K562 (cell line): ENCODE data around the gene STOX1. TPM values are rescaled to one million over a fixed set of nuclear protein-coding genes. Genes with fewer than 3 reads are reported as not detected.
A peak's percentile ranks its signal among the peaks of the same experiment; 100 is the strongest.

Experiments used
- CEBPZ ChIP-seq: fragments of 150-350 bp; IDR thresholded peaks from 2 replicates; pipeline ENCODE4 v1.6.1; 2014; ENCODE audit warnings: low read depth, mild to moderate bottlenecking, low read length, borderline replicate concordance
- CSDE1 ChIP-seq, 2 experiments: fragments of 450-650 bp; IDR thresholded peaks; 2 replicates each; pipeline ENCODE4 v1.6.1; 2016; ENCODE audit warnings: mild to moderate bottlenecking in 1 of 2
- DPF2 ChIP-seq: fragments of 450-650 bp; IDR thresholded peaks from 2 replicates; pipeline ENCODE4 v1.6.1; 2016
- MIER1 ChIP-seq: fragments of 450-650 bp; IDR thresholded peaks from 2 replicates; pipeline ENCODE4 v1.6.1; 2016; ENCODE audit warnings: antibody characterized with exemption, mild to moderate bottlenecking, low read depth
- PHTF2 ChIP-seq: fragments of 250-450 bp; sonication (Bioruptor Pico); IDR thresholded peaks from 2 replicates; pipeline ENCODE4 v1.5.0; 2021; ENCODE audit warnings: mild to moderate bottlenecking
- SRSF3 ChIP-seq: fragments of 200-400 bp; formaldehyde crosslinking; IDR thresholded peaks from 2 replicates; pipeline ENCODE4 v1.6.1; 2016; ENCODE audit warnings: mild to moderate bottlenecking, low read length, moderate library complexity; ENCODE audit not compliant: insufficient read depth
- TEAD2 ChIP-seq: fragments of 450-650 bp; IDR thresholded peaks from 2 replicates; pipeline ENCODE4 v1.6.1; 2016; ENCODE audit warnings: missing genetic modification characterization, control low read depth, missing compliant biosample characterization
- YBX1 ChIP-seq: fragments of 450-650 bp; IDR thresholded peaks from 2 replicates; pipeline ENCODE4 v1.7.1; 2016; ENCODE audit warnings: mild to moderate bottlenecking
- YY1 ChIP-seq, 3 experiments: IDR thresholded peaks; 2 replicates each; pipeline ENCODE4 v1.6.1; 2011; ENCODE audit warnings: low read length in 2 of 3, mild to moderate bottlenecking in 2 of 3, moderate library complexity in 2 of 3, borderline replicate concordance in 1 of 3, control low read depth in 1 of 3, low read depth in 1 of 3; ENCODE audit not compliant: insufficient read depth in 3 of 3, insufficient replicate concordance in 2 of 3, control insufficient read depth in 1 of 3, insufficient read length in 1 of 3; ENCODE audit errors: extremely low read depth in 1 of 3
- ZNF274 ChIP-seq: IDR thresholded peaks from 2 replicates; pipeline ENCODE4 v1.6.1; 2011; ENCODE audit warnings: low read depth, mild to moderate bottlenecking, low read length, moderate library complexity, borderline replicate concordance
- ZNF3 ChIP-seq: fragments of 250-450 bp; sonication (Bioruptor Pico); IDR thresholded peaks from 2 replicates; pipeline ENCODE4 v1.5.0; 2021; ENCODE audit warnings: mild to moderate bottlenecking, moderate library complexity
- ZNF707 ChIP-seq: fragments of 250-450 bp; sonication (Bioruptor Pico); conservative IDR thresholded peaks from 2 replicates; pipeline ENCODE4 v1.8.0; 2022; ENCODE audit warnings: inconsistent platforms, mild to moderate bottlenecking, moderate library complexity
- ZNF785 ChIP-seq: fragments of 250-450 bp; sonication (Bioruptor Pico); IDR thresholded peaks from 2 replicates; pipeline ENCODE4 v1.4.0; 2020; ENCODE audit warnings: mild to moderate bottlenecking
- ZNF830 ChIP-seq: fragments of 250-450 bp; sonication (Bioruptor Pico); IDR thresholded peaks from 2 replicates; pipeline ENCODE4 v1.5.0; 2021; ENCODE audit warnings: mild to moderate bottlenecking
- polyA plus RNA-seq, 8 experiments: library from polyadenylated mRNA; depleted of rRNA in 4 of 8; stranded (reverse) in 5 of 8; unstranded in 3 of 8; fragments of >200 nt; fragmentation: Nextera tagmentation in 2 of 8; fragmentation: Illumina TruSeq in 1 of 8; extraction: Ambion mirVana in 2 of 8; extraction: Trizol in 1 of 8; gene quantifications; 2 replicates each; pipeline versions ENCODE4 v1.2.1 to v1.2.3, GENCODE V29; 2011 to 2014; ENCODE audit warnings: inconsistent platforms in 1 of 8, missing spikeins in 1 of 8
- total RNA-seq, 7 experiments: library from RNA; depleted of rRNA in 6 of 7; stranded (reverse); fragments of >200 nt in 6 of 7; fragmentation: Illumina TruSeq in 2 of 7; extraction: Trizol in 2 of 7; gene quantifications; 2 replicates each; pipeline versions ENCODE4 v1.2.1 to v1.2.3, GENCODE V29; 2011 to 2021; ENCODE audit warnings: low replicate concordance in 1 of 7
- TF ChIP-seq, protein P1 (sequence below): IDR thresholded peaks from 3 replicates; pipeline ENCODE4 v1.6.1; 2011; ENCODE audit warnings: borderline replicate concordance, mild to moderate bottlenecking; ENCODE audit not compliant: insufficient read length, insufficient read depth
- TF ChIP-seq, protein P2 (sequence below): fragments of 200-800 bp; sonication (Bioruptor generic); IDR thresholded peaks from 2 replicates; pipeline ENCODE4 v1.6.1; 2017; ENCODE audit warnings: missing genetic modification characterization, missing compliant biosample characterization
- TF ChIP-seq, protein P3 (sequence below): fragments of 250-450 bp; sonication (Bioruptor Pico); IDR thresholded peaks from 2 replicates; pipeline ENCODE4 v1.8.0; 2021; ENCODE audit warnings: borderline replicate concordance, mild to moderate bottlenecking, moderate library complexity; ENCODE audit not compliant: poor library complexity, severe bottlenecking

STOX1 gene
- total and polyA plus RNA-seq, 9 of the 15 experiments (the other 6 are each of a cell fraction or from before 2014, with no cell fraction given), result 0.09 to 0.87 (median 0.29) TPM

DNA sequence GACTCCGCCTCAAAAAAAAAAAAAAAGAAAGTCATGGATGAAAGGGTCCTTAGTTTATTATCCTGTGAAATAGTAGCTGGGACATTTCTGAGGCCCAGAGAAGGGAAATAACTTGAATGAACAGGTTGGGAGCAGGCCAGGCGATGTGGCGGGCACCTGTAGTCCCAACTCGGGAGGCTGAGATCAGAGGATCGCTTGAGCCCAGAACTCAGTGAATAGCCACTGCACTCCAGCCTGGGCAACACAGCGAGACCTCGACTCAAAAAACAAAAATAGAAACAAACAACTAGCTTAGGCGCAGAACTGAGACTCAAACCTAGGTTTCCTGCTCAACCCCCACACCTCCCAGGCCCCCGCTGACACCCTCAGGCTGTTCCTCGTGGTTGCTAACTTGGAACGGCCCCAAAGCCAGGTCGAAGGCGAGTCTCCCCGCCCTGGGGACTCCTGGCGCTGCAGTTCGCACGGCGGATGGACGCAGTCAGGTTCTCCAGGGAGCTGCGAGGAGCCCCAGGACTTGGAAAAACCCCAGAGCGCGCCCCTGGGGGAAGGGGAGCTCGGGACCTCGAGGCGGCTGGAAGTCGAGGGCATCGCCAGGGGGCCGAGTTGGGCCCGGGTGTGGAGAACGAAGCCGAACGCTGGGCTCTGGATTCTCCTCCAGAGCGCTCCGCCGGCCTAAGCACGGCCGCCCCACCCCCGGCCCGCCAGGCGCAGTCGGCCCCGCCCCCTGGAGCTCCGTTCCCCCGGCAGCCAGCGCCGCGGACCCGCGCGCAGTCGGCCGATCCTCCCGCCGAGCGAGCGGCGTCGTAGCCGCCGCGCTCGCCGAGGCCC lies at the start of gene STOX1 (continued):
- TF ChIP-seq ZNF785, result no peak
- TF ChIP-seq ZNF274, result no peak
- no peak for TF ChIP-seq PHTF2 (CRISPR knock-in tag)
- TF ChIP-seq SRSF3, result no peak
- no peak for TF ChIP-seq YY1 (IDR thresholded peaks at IDR 0.05; ENCODE audit: borderline replicate concordance in 1 of 3, control insufficient read depth in 1 of 3, extremely low read depth in 1 of 3, insufficient read depth in 3 of 3, insufficient read length in 1 of 3, insufficient replicate concordance in 2 of 3, low read depth in 1 of 3, low read length in 2 of 3)
- TF ChIP-seq, protein P1, sequence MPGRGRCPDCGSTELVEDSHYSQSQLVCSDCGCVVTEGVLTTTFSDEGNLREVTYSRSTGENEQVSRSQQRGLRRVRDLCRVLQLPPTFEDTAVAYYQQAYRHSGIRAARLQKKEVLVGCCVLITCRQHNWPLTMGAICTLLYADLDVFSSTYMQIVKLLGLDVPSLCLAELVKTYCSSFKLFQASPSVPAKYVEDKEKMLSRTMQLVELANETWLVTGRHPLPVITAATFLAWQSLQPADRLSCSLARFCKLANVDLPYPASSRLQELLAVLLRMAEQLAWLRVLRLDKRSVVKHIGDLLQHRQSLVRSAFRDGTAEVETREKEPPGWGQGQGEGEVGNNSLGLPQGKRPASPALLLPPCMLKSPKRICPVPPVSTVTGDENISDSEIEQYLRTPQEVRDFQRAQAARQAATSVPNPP, result no peak
- TF ChIP-seq ZNF707 (CRISPR knock-in tag), result no peak
- TF ChIP-seq MIER1, result no peak
- TF ChIP-seq DPF2, result no peak
- no peak for TF ChIP-seq ZNF830
- TF ChIP-seq, protein P2, sequence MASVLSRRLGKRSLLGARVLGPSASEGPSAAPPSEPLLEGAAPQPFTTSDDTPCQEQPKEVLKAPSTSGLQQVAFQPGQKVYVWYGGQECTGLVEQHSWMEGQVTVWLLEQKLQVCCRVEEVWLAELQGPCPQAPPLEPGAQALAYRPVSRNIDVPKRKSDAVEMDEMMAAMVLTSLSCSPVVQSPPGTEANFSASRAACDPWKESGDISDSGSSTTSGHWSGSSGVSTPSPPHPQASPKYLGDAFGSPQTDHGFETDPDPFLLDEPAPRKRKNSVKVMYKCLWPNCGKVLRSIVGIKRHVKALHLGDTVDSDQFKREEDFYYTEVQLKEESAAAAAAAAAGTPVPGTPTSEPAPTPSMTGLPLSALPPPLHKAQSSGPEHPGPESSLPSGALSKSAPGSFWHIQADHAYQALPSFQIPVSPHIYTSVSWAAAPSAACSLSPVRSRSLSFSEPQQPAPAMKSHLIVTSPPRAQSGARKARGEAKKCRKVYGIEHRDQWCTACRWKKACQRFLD (CRISPR knock-in tag), result peak; percentile 24; the same call in 1 of the 2 replicates
- TF ChIP-seq, protein P3, sequence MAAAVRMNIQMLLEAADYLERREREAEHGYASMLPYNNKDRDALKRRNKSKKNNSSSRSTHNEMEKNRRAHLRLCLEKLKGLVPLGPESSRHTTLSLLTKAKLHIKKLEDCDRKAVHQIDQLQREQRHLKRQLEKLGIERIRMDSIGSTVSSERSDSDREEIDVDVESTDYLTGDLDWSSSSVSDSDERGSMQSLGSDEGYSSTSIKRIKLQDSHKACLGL, result no peak
- TF ChIP-seq TEAD2 (tag), result no peak
- TF ChIP-seq ZNF3 (CRISPR knock-in tag), result no peak
- TF ChIP-seq CSDE1 (IDR thresholded peaks at IDR 0.05), result no peak
- no peak for TF ChIP-seq CEBPZ
- TF ChIP-seq YBX1, result no peak
